Activated CD8-positive, alpha-beta memory T cell treated with anti-CD3 and anti-CD28 coated beads, Interleukin-2, amount 50 U/mL, for 1 hour (primary cell): Measurements from ENCODE around the gene HOXD10.

ENCODE experiments used
- DNase-seq: peaks from one replicate; pipeline ENCODE4 v3.0.0-alpha.2; 2020; ENCODE audit errors: extremely low read depth

HOXD10 gene

GRCh38 chr2:176136374-176137251, 20.0 kb downstream of the HOXD10 start:
- DNase-seq: no peak

- DNase-seq: no peak
Measured at GRCh38 chr2:176137252-176137580, 20.6 kb downstream of the HOXD10 start.

GRCh38 chr2:176137906-176138305, 21.3 kb downstream of the HOXD10 start:
- no peak for DNase-seq

GRCh38 chr2:176138526-176138922, 21.9 kb downstream of the HOXD10 start:
- no peak for DNase-seq

GRCh38 chr2:176138923-176139660, 22.5 kb downstream of the HOXD10 start:
- no peak for DNase-seq

GRCh38 chr2:176139661-176140512, 23.3 kb downstream of the HOXD10 start:
- no peak for DNase-seq

- DNase-seq: no peak
Measured at GRCh38 chr2:176140513-176141317, 24.1 kb downstream of the HOXD10 start.

- no peak for DNase-seq
Measured at GRCh38 chr2:176142281-176142680, 25.7 kb downstream of the HOXD10 start.

- DNase-seq: no peak
Measured at GRCh38 chr2:176145085-176145969, 28.7 kb downstream of the HOXD10 start.

- DNase-seq: no peak
Measured at GRCh38 chr2:176146101-176146500, 29.5 kb downstream of the HOXD10 start.

GRCh38 chr2:176146645-176147044, 30.1 kb downstream of the HOXD10 start:
- no peak for DNase-seq

GRCh38 chr2:176147210-176147799, 30.7 kb downstream of the HOXD10 start:
- no peak for DNase-seq

GRCh38 chr2:176147800-176148496, 31.4 kb downstream of the HOXD10 start:
- no peak for DNase-seq

GRCh38 chr2:176148751-176149421, 32.3 kb downstream of the HOXD10 start:
- no peak for DNase-seq

GRCh38 chr2:176149481-176149938, 32.9 kb downstream of the HOXD10 start:
- DNase-seq: no peak

GRCh38 chr2:176149939-176150583, 33.5 kb downstream of the HOXD10 start:
- DNase-seq: no peak

GRCh38 chr2:176150584-176151441, 34.2 kb downstream of the HOXD10 start:
- no peak for DNase-seq
